Stimulated activated CD8-positive, alpha-beta memory T cell treated with anti-CD3 and anti-CD28 coated beads, Interleukin-15, amount 100 ng/mL, for 24 hours (primary cell): Measurements from ENCODE around the gene ZNF423.
"Not testable (repeated sequence)": the region's sequence is repeated elsewhere in the genome, so short reads cannot be mapped to it uniquely, and the experiment has no call there.

Experiments used
- DNase-seq: peaks from one replicate; pipeline ENCODE4 v3.0.0-alpha.2; 2020; ENCODE audit warnings: low read depth

Gene ZNF423

DNA sequence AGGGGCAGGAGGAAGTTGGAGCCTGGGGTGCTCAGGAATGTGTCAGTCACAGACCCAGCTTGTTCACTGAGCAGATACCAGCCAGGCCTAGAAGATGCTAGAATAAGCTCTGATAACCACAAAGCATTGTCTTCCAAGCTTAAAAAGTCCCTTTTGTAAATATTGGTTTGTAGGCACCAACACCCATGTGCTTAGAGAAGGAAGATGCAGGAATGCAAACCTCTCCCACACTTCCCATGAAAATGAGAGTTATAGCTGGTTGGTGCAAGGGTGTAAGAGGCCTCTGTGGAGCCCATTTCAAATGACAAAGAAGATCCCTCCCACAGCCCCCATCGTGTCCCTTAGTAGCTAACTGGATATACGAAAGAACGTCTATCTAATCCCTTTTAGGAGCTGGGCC lies 272.0 kb downstream of the ZNF423 start:
- no peak for DNase-seq

DNA sequence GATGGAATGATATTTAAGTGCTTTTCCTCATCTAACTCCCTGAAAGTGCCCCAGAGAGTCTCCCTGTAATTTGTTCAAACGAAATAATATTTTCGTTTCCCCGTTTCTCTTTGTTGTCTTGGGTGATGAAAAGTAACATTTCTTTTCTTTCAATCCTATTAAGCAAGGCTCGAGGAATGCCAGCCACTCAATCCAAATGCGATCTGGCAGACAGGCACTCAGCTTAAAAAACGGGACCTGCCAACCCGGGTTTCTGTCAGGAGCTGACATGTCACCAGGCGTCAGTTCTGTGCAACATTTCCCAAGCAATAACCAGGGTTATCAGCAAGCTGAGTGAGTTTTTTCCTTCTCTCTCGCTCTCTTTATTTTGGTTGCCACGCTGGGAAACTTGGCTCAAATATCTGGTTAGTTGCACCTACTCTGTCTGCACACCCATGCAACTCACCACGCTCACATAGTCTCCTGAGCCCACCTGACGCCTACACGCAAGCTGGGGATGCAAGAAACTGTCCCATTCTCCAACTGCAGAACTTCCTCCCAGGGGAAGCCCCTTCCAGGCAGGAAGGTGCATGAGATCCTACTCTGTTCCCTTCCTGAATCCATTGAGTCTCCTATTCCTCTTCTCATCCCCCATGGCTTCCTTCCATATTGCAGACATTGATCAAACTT lies 274.1 kb downstream of the ZNF423 start:
- DNase-seq: no peak

DNA sequence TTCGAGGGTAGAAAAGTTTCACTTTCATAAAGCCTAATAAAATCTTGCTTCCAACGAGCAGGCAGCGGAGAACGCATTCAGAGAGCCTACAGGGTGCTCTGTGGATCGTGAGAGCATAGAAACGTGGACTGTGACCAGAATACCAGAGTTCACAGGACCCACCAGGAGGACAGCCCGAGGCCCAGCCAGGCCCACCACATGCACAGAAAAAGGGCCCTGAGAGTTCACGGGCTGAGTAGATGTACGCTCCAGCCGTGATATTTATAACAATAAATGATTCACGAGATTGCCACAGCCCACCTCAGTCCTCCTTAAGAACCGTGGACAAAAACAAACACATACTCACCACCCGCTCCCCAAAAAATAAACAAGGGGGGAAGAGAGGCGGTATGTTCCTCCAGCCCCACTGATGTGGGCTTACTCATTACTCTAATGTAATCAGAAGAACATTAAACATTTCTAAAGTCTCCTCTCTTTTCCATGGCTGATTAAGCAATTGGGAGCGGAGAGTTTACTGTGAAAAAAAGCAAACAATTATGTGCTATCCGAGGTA lies 275.1 kb downstream of the ZNF423 start:
- no peak for DNase-seq

DNA sequence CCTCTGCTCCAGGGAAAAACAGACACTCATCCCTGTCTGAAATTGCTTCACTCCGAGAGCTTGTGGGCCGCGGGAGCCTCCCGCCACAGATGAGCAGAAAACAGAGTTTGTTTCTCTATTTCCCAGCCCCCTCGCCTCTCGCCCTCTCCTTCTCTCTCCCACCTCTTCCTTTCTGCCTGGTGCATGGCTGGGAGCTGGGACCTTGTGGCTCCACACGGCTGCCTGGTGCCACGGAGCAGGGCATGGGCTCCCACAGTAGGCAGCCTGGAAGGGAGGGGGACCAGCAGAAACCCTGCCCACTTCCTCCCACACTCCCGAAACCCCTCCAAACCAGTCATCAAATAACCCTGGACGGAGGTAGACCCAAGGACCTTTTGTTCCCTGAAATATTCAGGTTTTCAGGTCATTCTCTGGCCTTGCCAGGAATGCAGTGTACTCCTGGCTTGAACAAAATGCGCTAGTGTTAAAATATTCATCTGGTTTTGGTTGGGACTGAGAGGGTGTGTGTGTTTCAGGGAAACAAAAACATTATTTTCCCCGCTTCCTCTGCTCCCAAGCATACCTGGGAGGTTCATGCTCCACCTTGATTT lies 277.4 kb downstream of the ZNF423 start:
- no peak for DNase-seq

DNA sequence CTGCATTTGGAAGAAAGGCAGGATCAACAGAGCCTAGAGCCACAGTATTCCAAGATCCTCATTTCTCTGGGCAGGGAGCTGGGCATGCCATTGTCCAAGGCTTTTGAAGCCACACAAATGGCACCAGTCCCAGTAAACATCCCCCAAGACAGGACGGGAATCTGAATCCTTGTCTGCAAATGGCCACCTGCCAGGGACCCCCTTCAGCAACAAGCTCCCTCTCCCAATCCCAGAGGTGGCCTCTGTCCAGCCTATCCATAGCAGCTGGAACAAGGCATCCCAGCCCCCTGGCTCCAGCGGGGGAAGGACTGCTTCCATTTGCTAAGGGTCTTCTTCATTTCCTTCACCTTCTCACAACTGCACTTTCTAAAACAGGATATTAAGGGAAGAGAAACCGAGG lies 277.9 kb downstream of the ZNF423 start:
- no peak for DNase-seq

DNA sequence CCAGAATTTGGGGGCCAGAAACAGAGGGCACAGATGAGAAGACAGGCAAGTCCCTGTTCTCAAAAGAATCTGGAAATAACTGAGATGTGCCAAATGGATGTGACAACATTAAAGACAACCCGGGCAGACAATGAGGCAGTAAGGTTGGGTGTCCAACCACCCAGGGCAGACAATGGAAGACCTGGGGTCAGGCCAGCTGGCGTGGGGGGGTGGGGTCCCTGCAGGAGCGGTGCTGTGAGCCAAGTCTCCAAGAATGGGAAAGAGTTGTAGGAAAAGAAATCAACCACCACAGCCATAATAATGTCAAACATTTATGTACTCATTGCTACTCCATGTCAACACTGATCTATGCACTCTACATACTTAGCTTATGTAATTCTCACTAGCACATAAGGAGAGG lies 279.0 kb downstream of the ZNF423 start:
- DNase-seq: no peak

DNA sequence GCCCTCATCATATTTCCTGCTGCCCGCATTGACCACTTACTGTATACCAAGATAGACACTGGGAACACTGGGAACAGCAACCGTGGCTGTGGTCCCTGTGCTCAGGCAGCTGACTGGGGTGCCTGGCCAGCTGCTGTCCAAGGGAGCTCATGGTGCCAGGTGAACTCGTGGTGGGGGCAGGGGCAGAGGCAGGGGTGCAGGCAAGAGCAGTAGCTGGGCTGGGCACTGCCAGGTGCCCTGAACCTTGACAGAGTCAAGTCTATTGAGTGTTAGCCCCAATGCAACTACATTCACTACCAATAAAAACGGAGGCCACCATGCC lies 279.8 kb downstream of the ZNF423 start:
- DNase-seq: no peak

DNA sequence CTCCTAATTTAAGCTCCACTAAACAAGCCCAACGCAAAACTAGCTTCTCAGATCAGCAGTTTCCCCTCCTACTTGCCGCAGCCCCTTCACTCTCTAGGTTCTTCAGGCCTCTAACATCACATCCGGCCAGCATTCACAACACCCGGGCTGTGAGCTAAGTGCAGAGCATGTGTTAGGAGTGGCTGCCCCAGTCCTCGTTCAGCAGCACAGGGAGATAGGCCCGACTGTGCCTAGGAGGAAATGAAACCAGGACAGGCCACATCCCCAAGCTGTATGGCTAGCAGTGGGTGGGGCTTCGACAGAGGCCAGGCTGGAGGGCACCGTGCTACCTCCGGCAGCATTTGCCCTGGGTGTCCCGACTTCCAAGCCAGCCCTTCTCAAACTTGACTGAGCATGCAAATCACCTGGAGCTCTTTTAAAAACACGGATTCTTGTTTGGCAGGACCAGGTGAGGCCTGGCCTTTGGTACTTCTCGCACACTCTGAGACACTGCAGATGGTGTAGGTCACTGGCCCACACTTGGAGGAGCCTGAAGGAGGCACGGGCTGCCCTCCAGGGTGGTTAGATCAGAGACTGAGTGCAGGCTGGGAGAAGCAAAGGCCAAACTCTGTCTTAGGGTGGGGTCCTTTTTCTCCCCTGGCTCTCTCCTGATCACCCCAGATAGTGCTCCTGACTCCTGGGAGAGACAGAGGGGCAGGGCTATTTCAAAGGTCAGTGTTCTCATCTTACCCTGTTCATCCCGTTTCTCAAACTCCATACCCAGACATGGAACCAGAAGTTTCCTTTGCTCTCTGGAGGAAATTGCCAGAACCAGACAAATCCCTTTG lies 280.4 kb downstream of the ZNF423 start:
- no peak for DNase-seq

DNA sequence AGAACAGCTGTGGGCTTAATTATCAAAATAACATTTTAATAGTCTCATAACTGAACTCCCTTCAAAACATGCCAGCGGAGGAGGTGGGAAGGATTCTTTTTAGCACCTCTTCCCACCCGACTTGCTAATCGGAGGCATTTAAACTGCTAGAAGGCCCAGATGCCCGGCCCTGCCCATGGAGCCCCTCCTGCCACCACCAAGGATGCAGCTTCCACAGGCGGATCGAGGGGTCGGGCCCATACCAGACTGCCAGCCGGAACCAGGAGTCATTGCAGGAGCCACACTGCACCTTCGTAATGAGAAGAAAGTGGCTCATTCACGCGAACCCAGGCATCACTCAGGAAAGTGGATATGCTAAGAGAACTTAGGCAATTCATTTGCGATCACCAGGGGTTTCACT lies 281.1 kb downstream of the ZNF423 start:
- DNase-seq: no peak

DNA sequence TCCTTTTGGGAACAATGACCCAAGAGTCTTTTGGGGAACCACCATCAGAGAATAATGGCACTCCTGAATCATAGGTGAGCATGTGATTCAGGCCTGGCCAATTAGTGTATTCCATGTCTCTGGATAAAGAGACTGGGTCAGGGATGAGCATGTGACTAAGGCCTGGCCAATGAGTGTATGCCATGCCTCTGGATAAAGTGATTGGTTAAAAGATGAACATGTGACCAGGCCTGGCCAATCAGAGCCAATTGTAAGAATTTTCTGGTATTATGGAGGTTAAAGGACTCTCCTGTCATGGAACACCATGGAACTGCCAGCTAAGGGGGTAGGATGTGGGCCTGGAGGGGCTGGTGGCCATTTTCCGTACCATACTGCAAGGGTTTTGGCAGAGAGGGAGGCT lies 288.0 kb downstream of the ZNF423 start:
- DNase-seq: no peak

DNA sequence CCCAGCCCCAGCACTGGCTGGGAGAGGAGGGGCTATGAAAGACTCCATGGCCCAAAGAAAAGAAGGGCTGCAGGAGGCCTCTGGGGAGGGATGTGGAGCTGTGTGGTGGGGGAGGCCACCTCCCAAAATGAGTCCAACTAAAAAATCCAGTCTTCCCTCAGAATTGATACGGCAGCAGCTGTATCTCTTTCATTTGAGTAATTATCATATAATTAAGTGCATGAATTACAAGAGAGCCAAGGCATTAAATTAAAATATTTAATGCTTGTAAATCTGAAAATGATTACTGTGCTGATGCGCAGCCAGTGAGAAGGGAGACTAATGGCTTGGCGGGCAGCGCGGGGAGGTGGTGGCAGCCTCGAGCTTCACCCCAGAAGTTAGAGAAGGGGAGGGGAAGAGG lies 289.5 kb downstream of the ZNF423 start:
- no peak for DNase-seq

DNA sequence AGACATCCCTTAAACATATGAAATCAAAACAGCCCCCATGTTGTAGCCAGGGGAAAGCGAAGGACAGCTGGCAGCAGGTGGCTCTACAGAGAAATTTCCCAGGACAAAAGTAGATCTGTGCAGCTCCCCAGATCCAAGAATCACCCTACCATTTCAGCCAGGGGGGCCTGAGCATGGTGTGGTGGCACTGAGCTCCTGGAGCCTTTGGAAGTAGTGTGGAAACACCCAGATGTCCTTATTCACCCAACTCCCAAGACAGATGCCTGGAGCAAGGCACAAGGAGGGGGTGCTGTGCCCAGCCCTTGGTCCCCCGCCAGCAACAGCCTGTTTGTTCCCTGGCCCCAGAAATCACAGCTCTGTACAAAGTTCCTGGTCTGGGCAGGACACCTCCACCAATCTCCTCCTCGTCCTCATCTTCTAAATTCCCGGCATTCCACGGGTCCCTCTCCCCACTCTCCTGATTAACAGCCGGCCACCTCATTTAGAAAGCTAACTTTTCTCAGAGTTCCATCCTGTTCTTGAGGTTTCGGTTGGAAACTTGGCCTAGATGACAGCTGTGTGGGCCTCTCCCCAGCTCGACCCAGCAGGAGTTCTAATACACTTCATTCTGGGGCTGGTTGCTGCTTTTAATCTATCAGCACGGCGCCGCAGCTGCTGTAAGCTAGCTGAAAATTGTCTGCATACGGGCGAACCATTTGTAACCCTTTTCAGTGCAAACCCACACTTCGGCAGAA lies 291.2 kb downstream of the ZNF423 start:
- DNase-seq: no peak

DNA sequence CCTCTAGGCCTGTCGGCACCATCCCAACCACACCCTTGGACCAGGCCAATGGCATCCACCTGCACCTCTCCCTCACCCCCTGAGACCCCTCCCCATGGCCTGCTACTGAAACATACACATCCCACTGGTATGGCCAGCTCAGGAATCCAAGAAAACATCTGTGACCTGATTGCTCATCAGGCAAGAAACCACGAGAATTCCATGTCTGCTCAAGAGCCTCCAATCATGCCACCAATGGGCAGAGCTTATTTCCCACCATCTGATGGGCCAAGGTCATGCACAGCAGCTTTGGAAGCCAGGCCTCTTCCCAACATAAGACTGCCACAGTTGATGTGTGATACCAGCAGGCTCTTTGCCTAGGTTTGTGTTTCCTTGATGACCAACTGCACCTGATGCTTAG lies 292.2 kb downstream of the ZNF423 start:
- DNase-seq: no peak

DNA sequence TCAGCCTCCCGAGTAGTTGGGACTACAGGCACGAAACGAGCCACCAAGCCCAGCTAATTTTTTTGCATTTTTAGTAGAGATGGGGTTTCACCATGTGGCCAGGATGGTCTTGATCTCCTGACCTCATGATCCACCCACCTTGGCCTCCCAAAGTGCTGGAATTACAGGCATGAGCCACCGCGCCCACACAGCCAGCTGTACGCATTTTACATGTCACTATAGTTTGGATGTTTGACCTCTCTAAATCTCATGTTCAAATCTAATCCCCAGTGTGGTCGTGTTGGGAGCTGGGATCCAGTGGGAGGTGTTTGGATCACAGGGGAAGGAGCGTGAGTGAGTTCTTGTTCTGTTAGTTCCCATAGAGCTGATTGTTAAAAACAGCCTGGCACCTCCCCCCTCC lies 293.0 kb downstream of the ZNF423 start:
- not testable (repeated sequence) for DNase-seq

DNA sequence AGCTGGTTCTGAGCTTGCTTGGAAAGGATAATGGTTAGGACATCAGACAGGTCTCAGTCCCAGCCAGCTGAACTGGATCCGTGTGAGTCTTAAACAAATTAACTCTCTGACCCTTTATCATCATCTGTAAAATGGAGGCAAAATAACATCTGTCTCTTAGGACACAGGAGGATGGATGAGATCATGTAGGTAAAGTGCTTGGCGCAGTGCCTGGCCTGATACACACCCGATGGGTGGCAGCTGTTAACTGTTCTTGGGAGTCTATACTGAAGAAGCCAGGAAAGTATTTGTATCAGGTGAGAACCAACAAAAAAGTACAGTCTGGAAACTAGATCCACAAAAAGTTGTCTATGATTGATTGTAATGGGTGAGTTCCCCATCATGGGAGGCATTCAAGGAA lies 293.7 kb downstream of the ZNF423 start:
- DNase-seq: no peak

DNA sequence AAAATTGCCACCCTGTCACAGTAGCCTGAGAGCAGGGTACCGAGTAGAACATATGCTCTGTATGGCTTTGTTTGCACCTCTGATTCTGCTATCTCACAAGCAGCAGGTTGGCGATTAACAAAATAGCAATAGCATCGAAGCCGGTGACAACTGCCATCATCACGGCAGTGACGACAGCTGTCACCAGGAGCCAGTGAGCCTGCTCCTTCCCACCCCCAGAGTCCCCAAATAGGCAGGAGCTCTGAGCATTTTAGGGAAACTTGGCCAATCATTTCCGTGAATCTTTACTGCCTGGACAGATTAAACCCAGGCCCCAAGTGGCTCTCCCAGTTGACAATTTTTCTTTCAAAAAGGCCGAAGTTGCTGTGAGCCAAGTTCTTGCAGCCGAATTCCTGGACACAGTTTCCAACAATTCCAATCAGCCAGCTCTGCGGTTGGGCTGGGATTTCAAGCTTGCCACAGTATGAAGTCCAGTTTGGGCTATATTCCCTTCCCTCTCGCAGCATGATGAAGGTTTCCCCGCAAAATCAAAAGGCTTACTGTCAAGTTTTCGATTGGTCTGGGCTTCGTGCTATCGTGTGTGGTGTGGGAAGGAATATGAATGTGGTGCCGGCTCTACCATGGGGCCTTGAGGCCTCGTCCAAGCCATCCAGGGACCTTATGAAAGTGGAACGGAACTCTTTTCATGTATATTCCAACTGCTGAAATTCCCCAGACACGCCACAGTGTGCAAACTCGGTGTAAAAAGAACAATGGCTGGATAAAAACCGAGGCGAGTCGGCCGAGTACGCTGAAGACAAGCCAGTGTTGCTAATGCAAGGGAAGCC lies 295.7 kb downstream of the ZNF423 start:
- DNase-seq: no peak

DNA sequence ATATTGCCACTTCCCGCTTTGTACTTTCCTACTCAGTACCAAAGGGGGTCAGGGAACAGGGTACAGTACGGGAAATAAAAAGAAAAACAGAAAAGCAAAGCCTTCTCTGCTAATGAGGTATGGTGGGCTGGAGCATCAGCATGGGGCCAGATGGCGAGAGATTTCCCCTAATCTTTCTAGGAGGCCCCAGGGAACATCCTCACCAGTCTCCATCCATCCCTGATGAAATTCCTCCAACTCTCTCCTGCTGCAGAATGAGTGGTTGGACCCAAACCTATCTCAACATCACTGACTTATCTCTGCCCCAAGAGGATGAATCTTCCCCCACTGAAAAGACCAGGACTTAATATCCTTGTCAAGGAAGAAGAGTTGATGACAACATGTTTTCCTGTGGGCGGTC lies 296.7 kb downstream of the ZNF423 start:
- no peak for DNase-seq

DNA sequence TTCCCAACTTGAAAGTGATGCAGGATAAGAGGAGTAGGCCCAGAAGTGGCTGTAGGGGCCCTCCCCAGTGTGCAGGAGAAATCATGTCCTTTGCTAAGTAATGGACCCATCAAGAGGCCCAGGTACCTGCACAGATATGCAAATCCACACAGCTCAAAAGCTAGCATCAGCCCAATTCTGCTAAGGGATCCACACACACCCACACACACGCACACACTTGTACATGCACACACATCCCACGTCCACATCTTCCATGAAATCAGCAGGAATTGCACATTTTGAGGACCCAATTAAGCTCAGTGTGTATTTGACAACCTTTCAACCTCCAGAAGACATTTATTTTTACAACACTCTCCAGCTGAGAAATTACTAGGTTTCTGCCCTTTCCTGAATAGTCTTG lies 297.5 kb downstream of the ZNF423 start:
- DNase-seq: no peak

DNA sequence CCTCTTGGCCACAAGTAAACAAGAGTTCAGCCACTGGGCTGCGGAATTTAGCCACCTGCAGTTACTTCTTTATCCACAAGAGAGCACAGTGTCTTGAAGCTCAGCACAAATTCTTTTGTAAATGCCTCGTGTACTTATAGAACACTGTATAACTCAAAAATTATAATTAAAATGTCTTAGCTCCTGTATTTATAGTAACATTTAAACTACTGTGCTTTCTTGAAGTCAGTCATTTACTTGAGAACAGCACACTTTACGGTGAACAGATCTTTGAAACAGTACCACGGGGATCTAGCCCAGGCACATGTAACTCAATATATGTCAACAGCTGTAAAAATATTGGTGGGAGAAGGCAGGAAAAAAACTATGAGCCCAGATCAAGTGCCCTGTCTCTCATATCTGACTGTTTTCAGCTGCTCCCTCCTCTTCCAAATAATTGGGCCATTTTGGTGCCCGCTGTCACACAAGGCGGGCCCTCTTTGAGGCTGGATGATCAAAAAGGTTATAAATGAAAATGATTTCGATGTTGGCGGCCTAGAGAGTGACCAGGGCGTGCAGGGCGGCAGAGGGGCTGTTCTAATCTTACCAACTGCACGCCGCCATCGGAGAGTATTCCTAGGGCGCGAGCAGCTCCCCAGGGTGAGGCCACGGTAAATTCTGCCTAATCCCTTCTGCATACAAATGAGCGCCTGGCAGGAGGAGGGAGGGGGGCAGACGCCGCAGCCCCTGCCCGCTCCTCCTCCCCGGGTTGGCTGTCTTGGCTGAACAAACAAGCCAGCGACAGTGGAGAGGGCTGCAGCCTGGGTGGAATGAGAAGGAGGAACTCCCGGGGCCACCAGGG lies 299.1 kb downstream of the ZNF423 start:
- no peak for DNase-seq

DNA sequence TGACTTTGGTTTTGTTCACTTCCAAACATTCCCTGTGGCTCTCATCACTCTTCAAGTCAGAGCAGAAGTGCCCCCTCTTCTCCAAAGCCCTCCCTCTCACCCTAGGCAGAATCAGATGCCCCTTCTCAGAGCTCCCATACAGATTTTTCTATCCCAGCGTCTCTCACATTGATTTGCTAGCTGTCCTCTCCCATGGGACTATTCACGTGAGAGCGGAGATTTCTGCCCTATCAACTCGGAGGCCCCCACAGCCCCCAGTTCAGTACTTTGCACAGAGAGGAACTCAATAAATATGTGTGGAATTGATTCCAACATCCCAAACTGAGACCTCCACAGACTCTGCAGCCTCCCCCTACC lies 299.7 kb downstream of the ZNF423 start:
- DNase-seq: no peak

DNA sequence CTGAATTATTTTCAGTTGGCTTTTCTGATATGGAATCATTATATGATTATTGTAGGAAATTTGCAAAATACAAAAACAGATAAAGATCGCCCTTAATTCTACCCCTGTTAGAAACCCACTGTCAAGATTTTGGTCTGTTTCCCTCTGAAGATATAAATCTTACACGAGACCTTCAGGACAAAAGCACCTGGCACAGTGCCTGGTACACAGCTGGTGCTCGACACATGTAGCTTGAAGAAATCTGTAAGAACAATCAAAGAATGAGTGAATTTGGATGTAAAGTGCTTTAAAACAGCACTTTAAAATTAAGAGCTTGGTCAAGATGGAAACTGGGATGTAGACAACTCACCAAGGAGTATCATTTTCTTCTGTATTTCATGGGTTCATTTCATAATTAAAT lies 301.2 kb downstream of the ZNF423 start:
- no peak for DNase-seq
